Panc1 (cell line): ENCODE data around the gene MTCH1. TPM values are rescaled to one million over a fixed set of nuclear protein-coding genes. Genes with fewer than 3 reads are reported as not detected.

Source experiments
- ATAC-seq: fragments of 200-7000 bp; cut with Tn5 transposase; 2 replicates; pipeline ENCODE4 v1.9.1; 2020; ENCODE audit warnings: mild to moderate bottlenecking, moderate library complexity
- BruUV-seq: library from RNA; stranded (reverse); fragments of 400-500 nt; replicated peaks from 2 replicates; lab custom pipeline; 2021; lab: Mats Ljungman, UMichigan
- CTCF ChIA-PET: fragments of 300-600 bp; sonication (Branson Sonifier 250); formaldehyde crosslinking; loops from one replicate; lab custom pipeline; 2022; ENCODE audit warnings: antibody characterized with exemption; lab: Charles Lee
- POLR2A ChIA-PET: fragments of 300-600 bp; sonication (Branson Sonifier 250); formaldehyde crosslinking; loops from one replicate; lab custom pipeline; 2022; ENCODE audit warnings: antibody characterized with exemption; lab: Charles Lee
- DNase-seq: peaks from one replicate; pipeline ENCODE4 v3.0.0-alpha.2; 2010; ENCODE audit warnings: low read depth, low spot score
- H3K27ac ChIP-seq: 2 replicates; pipeline ENCODE4 v1.5.1; 2011; ENCODE audit warnings: mild to moderate bottlenecking, low read length, inconsistent platforms
- H3K27me3 ChIP-seq: fragments of 200-500 bp; sonication (Bioruptor generic); 2 replicates; pipeline ENCODE4 v1.6.0; 2014; ENCODE audit warnings: low read length, inconsistent platforms; ENCODE audit not compliant: control insufficient read depth, insufficient read depth
- H3K36me3 ChIP-seq: fragments of 200-500 bp; sonication (Bioruptor generic); 2 replicates; pipeline ENCODE4 v1.5.1; 2014; ENCODE audit warnings: inconsistent platforms, mild to moderate bottlenecking, low read length, moderate library complexity; ENCODE audit not compliant: control insufficient read depth, insufficient read depth
- H3K4me1 ChIP-seq: 2 replicates; pipeline ENCODE4 v1.5.1; 2011; ENCODE audit warnings: inconsistent platforms, mild to moderate bottlenecking, low read length, moderate library complexity; ENCODE audit not compliant: control insufficient read depth, insufficient read depth
- H3K4me3 ChIP-seq, 2 experiments: 2 replicates each; pipeline ENCODE4 v1.5.1; 2011 to 2012; ENCODE audit warnings: low read depth in 2 of 2, low read length in 2 of 2, mild to moderate bottlenecking in 2 of 2, inconsistent platforms in 1 of 2, moderate library complexity in 1 of 2
- H3K9me3 ChIP-seq: fragments of 200-500 bp; sonication (Bioruptor generic); 2 replicates; pipeline ENCODE4 v1.5.1; 2014; ENCODE audit warnings: low read depth, mild to moderate bottlenecking, inconsistent platforms, low read length, moderate library complexity; ENCODE audit not compliant: control insufficient read depth, insufficient read depth
- POLR2AphosphoS5 ChIP-seq: IDR thresholded peaks from 2 replicates; pipeline ENCODE4 v1.6.1; 2012; ENCODE audit warnings: mild to moderate bottlenecking, low read depth, low read length, moderate library complexity
- SIN3A ChIP-seq: IDR thresholded peaks from 2 replicates; pipeline ENCODE4 v1.6.1; 2012; ENCODE audit warnings: low read depth, mild to moderate bottlenecking, low read length, moderate library complexity, borderline replicate concordance; ENCODE audit not compliant: insufficient read depth
- TCF7L2 ChIP-seq: IDR thresholded peaks from 2 replicates; pipeline ENCODE4 v1.6.1; 2011; ENCODE audit warnings: mild to moderate bottlenecking, low read depth, low read length, inconsistent platforms
- in situ Hi-C: cut with HindIII; loops from 2 replicates; pipeline ENCODE4 v1.10.0; 2016; ENCODE audit warnings: low sequenced_read_pairs, low pct_unique_long_range_greater_than_20kb
- intact Hi-C: fragments of 100-400 bp; cut with micrococcal nuclease; formaldehyde crosslinking; loops from one replicate; pipeline ENCODE4 v1.10.0; 2022; ENCODE audit not compliant: unreplicated experiment
- total RNA-seq: library from RNA; stranded (reverse); gene quantifications from one replicate; pipeline ENCODE4 v1.2.1, GENCODE V29; 2021; ENCODE audit not compliant: unreplicated experiment
- TF ChIP-seq, protein P1 (sequence below), 2 experiments: IDR thresholded peaks; 2 replicates each; pipeline ENCODE4 v1.6.1; 2011 to 2012; ENCODE audit warnings: low read depth in 2 of 2, control low read depth in 1 of 2, low read length in 1 of 2, mild to moderate bottlenecking in 1 of 2, moderate library complexity in 1 of 2; ENCODE audit not compliant: insufficient read depth in 1 of 2
- TF ChIP-seq, protein P2 (sequence below): fragments of 450-650 bp; IDR thresholded peaks from 2 replicates; pipeline ENCODE4 v1.5.1; 2017; ENCODE audit warnings: mild to moderate bottlenecking

MTCH1 gene
- total RNA-seq, 1 experiment from 2014 or later: 223 TPM

DNA sequence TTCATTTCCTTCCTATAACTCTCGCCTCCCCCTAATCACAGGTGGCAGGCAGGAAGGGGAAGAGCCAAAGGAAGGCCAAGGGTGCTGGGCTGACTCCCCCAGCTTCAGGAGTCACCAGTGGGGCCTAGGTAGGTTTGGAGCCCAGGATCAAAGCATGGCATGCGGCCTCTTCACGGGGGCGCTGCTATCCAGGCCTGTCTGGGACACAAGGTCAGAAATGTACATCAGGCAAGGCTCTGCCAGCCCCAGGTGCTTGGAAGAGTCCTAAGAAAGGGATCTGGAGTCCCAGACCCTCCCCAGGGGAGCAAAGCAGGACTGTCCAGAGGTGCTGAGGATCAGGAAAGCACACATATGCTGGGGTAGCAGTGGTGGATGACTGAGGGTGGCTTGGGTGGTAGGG lies 21.1 kb downstream of the MTCH1 start:
- no TSS peak for BruUV-seq
- peaks cover 8% of the 10 kb centered on the region; the same call in 1 of the 2 replicates for H3K4me1 ChIP-seq
- CTCF ChIA-PET: interaction anchor here (0.9 kb wide), 1 partner anchor 53 kb away, joined by 3 read pairs; no protein-coding TSS in a partner anchor
- no peak for TF ChIP-seq POLR2AphosphoS5
- TF ChIP-seq TCF7L2: no peak
- TF ChIP-seq, protein P1, sequence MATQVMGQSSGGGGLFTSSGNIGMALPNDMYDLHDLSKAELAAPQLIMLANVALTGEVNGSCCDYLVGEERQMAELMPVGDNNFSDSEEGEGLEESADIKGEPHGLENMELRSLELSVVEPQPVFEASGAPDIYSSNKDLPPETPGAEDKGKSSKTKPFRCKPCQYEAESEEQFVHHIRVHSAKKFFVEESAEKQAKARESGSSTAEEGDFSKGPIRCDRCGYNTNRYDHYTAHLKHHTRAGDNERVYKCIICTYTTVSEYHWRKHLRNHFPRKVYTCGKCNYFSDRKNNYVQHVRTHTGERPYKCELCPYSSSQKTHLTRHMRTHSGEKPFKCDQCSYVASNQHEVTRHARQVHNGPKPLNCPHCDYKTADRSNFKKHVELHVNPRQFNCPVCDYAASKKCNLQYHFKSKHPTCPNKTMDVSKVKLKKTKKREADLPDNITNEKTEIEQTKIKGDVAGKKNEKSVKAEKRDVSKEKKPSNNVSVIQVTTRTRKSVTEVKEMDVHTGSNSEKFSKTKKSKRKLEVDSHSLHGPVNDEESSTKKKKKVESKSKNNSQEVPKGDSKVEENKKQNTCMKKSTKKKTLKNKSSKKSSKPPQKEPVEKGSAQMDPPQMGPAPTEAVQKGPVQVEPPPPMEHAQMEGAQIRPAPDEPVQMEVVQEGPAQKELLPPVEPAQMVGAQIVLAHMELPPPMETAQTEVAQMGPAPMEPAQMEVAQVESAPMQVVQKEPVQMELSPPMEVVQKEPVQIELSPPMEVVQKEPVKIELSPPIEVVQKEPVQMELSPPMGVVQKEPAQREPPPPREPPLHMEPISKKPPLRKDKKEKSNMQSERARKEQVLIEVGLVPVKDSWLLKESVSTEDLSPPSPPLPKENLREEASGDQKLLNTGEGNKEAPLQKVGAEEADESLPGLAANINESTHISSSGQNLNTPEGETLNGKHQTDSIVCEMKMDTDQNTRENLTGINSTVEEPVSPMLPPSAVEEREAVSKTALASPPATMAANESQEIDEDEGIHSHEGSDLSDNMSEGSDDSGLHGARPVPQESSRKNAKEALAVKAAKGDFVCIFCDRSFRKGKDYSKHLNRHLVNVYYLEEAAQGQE (IDR thresholded peaks at IDR 0.05; ENCODE audit: insufficient read depth in 1 of 2, low read depth in 2 of 2, low read length in 1 of 2): no peak
- TF ChIP-seq, protein P2, sequence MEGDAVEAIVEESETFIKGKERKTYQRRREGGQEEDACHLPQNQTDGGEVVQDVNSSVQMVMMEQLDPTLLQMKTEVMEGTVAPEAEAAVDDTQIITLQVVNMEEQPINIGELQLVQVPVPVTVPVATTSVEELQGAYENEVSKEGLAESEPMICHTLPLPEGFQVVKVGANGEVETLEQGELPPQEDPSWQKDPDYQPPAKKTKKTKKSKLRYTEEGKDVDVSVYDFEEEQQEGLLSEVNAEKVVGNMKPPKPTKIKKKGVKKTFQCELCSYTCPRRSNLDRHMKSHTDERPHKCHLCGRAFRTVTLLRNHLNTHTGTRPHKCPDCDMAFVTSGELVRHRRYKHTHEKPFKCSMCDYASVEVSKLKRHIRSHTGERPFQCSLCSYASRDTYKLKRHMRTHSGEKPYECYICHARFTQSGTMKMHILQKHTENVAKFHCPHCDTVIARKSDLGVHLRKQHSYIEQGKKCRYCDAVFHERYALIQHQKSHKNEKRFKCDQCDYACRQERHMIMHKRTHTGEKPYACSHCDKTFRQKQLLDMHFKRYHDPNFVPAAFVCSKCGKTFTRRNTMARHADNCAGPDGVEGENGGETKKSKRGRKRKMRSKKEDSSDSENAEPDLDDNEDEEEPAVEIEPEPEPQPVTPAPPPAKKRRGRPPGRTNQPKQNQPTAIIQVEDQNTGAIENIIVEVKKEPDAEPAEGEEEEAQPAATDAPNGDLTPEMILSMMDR: no peak
- no peak for TF ChIP-seq SIN3A
- no peak overlapping the region for H3K27ac ChIP-seq
- intact Hi-C loops (no loop called here), in situ Hi-C loops (no loop called here)
- DNase-seq (no peak), ATAC-seq (no peak)
- H3K27me3 ChIP-seq: no peaks in the 10 kb centered on the region
- peaks cover 8% of the 10 kb centered on the region for H3K36me3 ChIP-seq
- no peaks in the 10 kb centered on the region for H3K9me3 ChIP-seq
- POLR2A ChIA-PET: no interaction called here
- no peak overlapping the region for H3K4me3 ChIP-seq

DNA sequence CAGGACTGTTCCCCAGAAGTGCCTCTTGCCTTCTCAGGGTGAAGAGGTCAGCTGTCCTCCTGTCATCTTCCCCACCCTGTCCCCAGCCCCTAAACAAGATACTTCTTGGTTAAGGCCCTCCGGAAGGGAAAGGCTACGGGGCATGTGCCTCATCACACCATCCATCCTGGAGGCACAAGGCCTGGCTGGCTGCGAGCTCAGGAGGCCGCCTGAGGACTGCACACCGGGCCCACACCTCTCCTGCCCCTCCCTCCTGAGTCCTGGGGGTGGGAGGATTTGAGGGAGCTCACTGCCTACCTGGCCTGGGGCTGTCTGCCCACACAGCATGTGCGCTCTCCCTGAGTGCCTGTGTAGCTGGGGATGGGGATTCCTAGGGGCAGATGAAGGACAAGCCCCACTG lies 21.6 kb downstream of the MTCH1 start:
- intact Hi-C loops (no loop called here), in situ Hi-C loops (no loop called here)
- H3K27me3 ChIP-seq: no peaks in the 10 kb centered on the region
- H3K27ac ChIP-seq: no peak overlapping the region
- H3K4me1 ChIP-seq: peaks cover 8% of the 10 kb centered on the region; the same call in 1 of the 2 replicates
- no TSS peak for BruUV-seq
- no peaks in the 10 kb centered on the region for H3K9me3 ChIP-seq
- ChIA-PET CTCF (interaction anchor here (0.9 kb wide), 1 partner anchor 53 kb away, joined by 3 read pairs; no protein-coding TSS in a partner anchor), POLR2A (no interaction called here)
- ATAC-seq (no peak), DNase-seq (no peak)
- TF ChIP-seq, protein P2: no peak
- no peak for TF ChIP-seq POLR2AphosphoS5
- TF ChIP-seq, protein P1 (IDR thresholded peaks at IDR 0.05; ENCODE audit: insufficient read depth in 1 of 2, low read depth in 2 of 2, low read length in 1 of 2): no peak
- TF ChIP-seq SIN3A: no peak
- no peak for TF ChIP-seq TCF7L2
- no peak overlapping the region for H3K4me3 ChIP-seq
- peaks cover 4% of the 10 kb centered on the region for H3K36me3 ChIP-seq
